HepG2 (cell line): Measurements from ENCODE around the gene ABHD6. TPM values are rescaled to one million over a fixed set of nuclear protein-coding genes. Genes with fewer than 3 reads are reported as not detected.

Experiments
- MATR3 ChIP-seq: sonication (generic); formaldehyde crosslinking; IDR thresholded peaks from 2 replicates; pipeline ENCODE4 v1.4.0; 2020; ENCODE audit warnings: missing genetic modification reagents
- TFDP2 ChIP-seq: sonication (generic); formaldehyde crosslinking; IDR thresholded peaks from 2 replicates; pipeline ENCODE4 v1.4.0; 2020; ENCODE audit warnings: missing genetic modification reagents
- TRIM24 ChIP-seq: sonication (generic); formaldehyde crosslinking; IDR thresholded peaks from 2 replicates; pipeline ENCODE4 v1.8.0; 2022; ENCODE audit warnings: mild to moderate bottlenecking, missing genetic modification reagents
- UBTF ChIP-seq: sonication (generic); formaldehyde crosslinking; IDR thresholded peaks from 2 replicates; pipeline ENCODE4 v1.4.0; 2020; ENCODE audit warnings: mild to moderate bottlenecking, missing genetic modification reagents
- ZNF142 ChIP-seq: sonication (generic); formaldehyde crosslinking; IDR thresholded peaks from 2 replicates; pipeline ENCODE4 v1.4.0; 2020; ENCODE audit warnings: missing genetic modification reagents
- ZNF34 ChIP-seq: sonication (generic); formaldehyde crosslinking; IDR thresholded peaks from 2 replicates; pipeline ENCODE4 v1.4.0; 2020; ENCODE audit warnings: mild to moderate bottlenecking, missing genetic modification reagents, borderline replicate concordance
- polyA plus RNA-seq, 8 experiments: library from polyadenylated mRNA; depleted of rRNA in 3 of 8; stranded (reverse) in 7 of 8; unstranded in 1 of 8; fragments of >200 nt; fragmentation: Illumina TruSeq in 4 of 8; extraction: Trizol in 4 of 8; gene quantifications; 2 replicates each; pipeline versions ENCODE4 v1.2.1 to v1.2.3, GENCODE V29; 2011 to 2016; ENCODE audit warnings: low read depth in 4 of 8, missing spikeins in 1 of 8, mixed read lengths in 1 of 8; ENCODE audit not compliant: insufficient read depth in 1 of 8
- total RNA-seq, 5 experiments: library from RNA; depleted of rRNA; stranded (reverse); fragments of >200 nt; fragmentation: Illumina TruSeq; extraction: Trizol; gene quantifications; 2 replicates each; pipeline ENCODE4 v1.2.3, GENCODE V29; 2016; ENCODE audit warnings: low read depth in 1 of 5
- TF ChIP-seq, protein P1 (sequence below): sonication (generic); formaldehyde crosslinking; IDR thresholded peaks from 2 replicates; pipeline ENCODE4 v1.4.0; 2020; ENCODE audit warnings: missing genetic modification reagents, low read depth, mild to moderate bottlenecking, borderline replicate concordance
- TF ChIP-seq, protein P2 (sequence below): sonication (generic); formaldehyde crosslinking; IDR thresholded peaks from 2 replicates; pipeline ENCODE4 v1.4.0; 2020; ENCODE audit warnings: missing genetic modification reagents, borderline replicate concordance
- TF ChIP-seq, protein P3 (sequence below): sonication (generic); formaldehyde crosslinking; IDR thresholded peaks from 2 replicates; pipeline ENCODE4 v1.4.0; 2020; ENCODE audit warnings: missing genetic modification reagents, borderline replicate concordance

ABHD6 gene
- total and polyA plus RNA-seq, 2 of the 13 experiments (the other 11 are each of a cell fraction or from before 2014, with no cell fraction given): 9.0 to 17.2 TPM

DNA sequence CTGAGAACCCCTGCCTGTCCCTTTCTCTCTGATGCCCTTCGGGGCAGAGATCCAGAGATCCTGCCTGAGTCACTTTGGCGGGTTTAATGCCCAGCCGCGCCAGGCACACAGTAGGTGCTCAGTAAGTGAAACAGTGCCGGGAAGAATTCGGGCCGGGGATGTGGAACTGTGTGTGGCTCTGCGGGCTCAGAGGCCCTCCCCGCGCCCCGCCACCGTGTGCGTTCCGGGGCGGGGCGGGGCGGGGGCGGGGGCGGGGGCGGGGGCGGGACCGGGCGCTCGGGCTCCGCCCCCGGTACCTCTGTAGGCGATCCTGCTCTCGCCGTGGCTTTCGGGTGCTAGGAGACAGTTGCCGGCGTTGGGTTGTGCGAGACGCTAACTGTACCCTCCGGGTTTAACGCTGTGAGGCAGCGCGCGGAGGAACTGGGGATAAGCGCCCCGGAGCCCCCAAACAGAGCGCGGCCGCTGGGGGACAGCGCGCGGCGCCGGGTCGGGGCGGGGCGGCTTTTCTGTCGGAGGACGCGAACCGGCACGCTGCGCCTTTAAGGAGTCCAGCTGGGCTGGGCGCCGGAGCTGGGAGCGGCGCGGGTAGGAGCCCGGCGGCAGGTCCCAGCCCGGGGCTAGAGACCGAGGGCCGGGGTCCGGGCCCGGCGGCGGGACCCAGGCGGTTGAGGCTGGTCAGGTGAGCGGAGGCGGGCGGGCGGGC lies at the start of gene ABHD6 (continued):
- TF ChIP-seq ZNF34 (CRISPR knock-in tag) (0 out of 2 replicates have a peak, but pooled peaks have one; percentile 20), TRIM24 (no peak), ZNF142 (CRISPR knock-in tag) (no peak), TFDP2 (CRISPR knock-in tag) (no peak; the same call in 1 of the 2 replicates), MATR3 (CRISPR knock-in tag) (no peak), UBTF (peak; percentile 10; the same call in 1 of the 2 replicates)
- TF ChIP-seq, protein P1, sequence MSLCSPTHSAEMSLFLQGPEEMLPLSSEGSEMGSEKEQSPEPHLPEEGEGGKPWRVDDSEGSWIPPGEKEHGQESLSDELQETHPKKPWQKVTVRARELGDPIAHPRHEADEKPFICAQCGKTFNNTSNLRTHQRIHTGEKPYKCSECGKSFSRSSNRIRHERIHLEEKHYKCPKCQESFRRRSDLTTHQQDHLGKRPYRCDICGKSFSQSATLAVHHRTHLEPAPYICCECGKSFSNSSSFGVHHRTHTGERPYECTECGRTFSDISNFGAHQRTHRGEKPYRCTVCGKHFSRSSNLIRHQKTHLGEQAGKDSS (CRISPR knock-in tag): 0 out of 2 replicates have a peak, but pooled peaks have one; percentile 14
- TF ChIP-seq, protein P2, sequence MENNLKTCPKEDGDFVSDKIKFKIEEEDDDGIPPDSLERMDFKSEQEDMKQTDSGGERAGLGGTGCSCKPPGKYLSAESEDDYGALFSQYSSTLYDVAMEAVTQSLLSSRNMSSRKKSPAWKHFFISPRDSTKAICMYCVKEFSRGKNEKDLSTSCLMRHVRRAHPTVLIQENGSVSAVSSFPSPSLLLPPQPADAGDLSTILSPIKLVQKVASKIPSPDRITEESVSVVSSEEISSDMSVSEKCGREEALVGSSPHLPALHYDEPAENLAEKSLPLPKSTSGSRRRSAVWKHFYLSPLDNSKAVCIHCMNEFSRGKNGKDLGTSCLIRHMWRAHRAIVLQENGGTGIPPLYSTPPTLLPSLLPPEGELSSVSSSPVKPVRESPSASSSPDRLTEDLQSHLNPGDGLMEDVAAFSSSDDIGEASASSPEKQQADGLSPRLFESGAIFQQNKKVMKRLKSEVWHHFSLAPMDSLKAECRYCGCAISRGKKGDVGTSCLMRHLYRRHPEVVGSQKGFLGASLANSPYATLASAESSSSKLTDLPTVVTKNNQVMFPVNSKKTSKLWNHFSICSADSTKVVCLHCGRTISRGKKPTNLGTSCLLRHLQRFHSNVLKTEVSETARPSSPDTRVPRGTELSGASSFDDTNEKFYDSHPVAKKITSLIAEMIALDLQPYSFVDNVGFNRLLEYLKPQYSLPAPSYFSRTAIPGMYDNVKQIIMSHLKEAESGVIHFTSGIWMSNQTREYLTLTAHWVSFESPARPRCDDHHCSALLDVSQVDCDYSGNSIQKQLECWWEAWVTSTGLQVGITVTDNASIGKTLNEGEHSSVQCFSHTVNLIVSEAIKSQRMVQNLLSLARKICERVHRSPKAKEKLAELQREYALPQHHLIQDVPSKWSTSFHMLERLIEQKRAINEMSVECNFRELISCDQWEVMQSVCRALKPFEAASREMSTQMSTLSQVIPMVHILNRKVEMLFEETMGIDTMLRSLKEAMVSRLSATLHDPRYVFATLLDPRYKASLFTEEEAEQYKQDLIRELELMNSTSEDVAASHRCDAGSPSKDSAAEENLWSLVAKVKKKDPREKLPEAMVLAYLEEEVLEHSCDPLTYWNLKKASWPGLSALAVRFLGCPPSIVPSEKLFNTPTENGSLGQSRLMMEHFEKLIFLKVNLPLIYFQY (CRISPR knock-in tag): 0 out of 2 replicates have a peak, but pooled peaks have one; percentile 20
- TF ChIP-seq, protein P3, sequence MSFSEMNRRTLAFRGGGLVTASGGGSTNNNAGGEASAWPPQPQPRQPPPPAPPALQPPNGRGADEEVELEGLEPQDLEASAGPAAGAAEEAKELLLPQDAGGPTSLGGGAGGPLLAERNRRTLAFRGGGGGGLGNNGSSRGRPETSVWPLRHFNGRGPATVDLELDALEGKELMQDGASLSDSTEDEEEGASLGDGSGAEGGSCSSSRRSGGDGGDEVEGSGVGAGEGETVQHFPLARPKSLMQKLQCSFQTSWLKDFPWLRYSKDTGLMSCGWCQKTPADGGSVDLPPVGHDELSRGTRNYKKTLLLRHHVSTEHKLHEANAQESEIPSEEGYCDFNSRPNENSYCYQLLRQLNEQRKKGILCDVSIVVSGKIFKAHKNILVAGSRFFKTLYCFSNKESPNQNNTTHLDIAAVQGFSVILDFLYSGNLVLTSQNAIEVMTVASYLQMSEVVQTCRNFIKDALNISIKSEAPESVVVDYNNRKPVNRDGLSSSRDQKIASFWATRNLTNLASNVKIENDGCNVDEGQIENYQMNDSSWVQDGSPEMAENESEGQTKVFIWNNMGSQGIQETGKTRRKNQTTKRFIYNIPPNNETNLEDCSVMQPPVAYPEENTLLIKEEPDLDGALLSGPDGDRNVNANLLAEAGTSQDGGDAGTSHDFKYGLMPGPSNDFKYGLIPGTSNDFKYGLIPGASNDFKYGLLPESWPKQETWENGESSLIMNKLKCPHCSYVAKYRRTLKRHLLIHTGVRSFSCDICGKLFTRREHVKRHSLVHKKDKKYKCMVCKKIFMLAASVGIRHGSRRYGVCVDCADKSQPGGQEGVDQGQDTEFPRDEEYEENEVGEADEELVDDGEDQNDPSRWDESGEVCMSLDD (CRISPR knock-in tag): peak; percentile 46; the same call in 1 of the 2 replicates
